ENCODE data around the gene SCYL2. TPM values are rescaled to one million over a fixed set of nuclear protein-coding genes. Genes with fewer than 3 reads are reported as not detected.
"Not testable (repeated sequence)": the region's sequence is repeated elsewhere in the genome, so short reads cannot be mapped to it uniquely, and the experiment has no call there.

The SCYL2 gene
- 52.9 TPM for polyA plus RNA-seq
- long read RNA-seq, donor 1, full-length matches to known transcripts = 2 of 2 reads
- long read RNA-seq, donor 1, partial matches to known transcripts = 0 of 2 reads
- long read RNA-seq, donor 1, other reads (novel, unspliced or antisense) = 0 of 2 reads
- long read RNA-seq, donor 2, partial matches to known transcripts = 27 of 29 reads
- long read RNA-seq, donor 2, other reads (novel, unspliced or antisense) = 0 of 29 reads
- long read RNA-seq, donor 3 = 0 reads
- long read RNA-seq, donor 4 = 0 reads
- long read RNA-seq, donor 5, full-length matches to known transcripts = 3 of 3 reads
- long read RNA-seq, donor 5, partial matches to known transcripts = 0 of 3 reads
- long read RNA-seq, donor 5, other reads (novel, unspliced or antisense) = 0 of 3 reads
- long read RNA-seq, donor 6, partial matches to known transcripts = 0 of 6 reads
- long read RNA-seq, donor 6, other reads (novel, unspliced or antisense) = 5 of 6 reads
- long read RNA-seq, donor 7 = 0 reads
- long read RNA-seq, donor 8, full-length matches to known transcripts = 2 of 7 reads
- long read RNA-seq, donor 8, partial matches to known transcripts = 5 of 7 reads
- long read RNA-seq, donor 8, other reads (novel, unspliced or antisense) = 0 of 7 reads
- long read RNA-seq, donor 9, partial matches to known transcripts = 8 of 10 reads
- long read RNA-seq, donor 9, other reads (novel, unspliced or antisense) = 0 of 10 reads
- long read RNA-seq, donor 10, full-length matches to known transcripts = 4 of 9 reads
- long read RNA-seq, donor 10, partial matches to known transcripts = 0 of 9 reads
- long read RNA-seq, donor 10, other reads (novel, unspliced or antisense) = 5 of 9 reads
- long read RNA-seq, donor 11, full-length matches to known transcripts = 2 of 2 reads
- long read RNA-seq, donor 11, partial matches to known transcripts = 0 of 2 reads
- long read RNA-seq, donor 11, other reads (novel, unspliced or antisense) = 0 of 2 reads

- Histone ChIP-seq H3K4me1 (ENCODE audit: control insufficient read depth, insufficient read depth, low read length) (no peaks in the 10 kb centered on the region), H3K27me3 (ENCODE audit: control insufficient read depth, insufficient read depth, low read length) (no peaks in the 10 kb centered on the region)
- WGBS (ENCODE audit: insufficient coverage, low lambda C conversion rate) = no CpG with 5 or more reads among the region's 62 CpGs
These were observed at the start of gene SCYL2, which contains the start of gene DEPDC4 for GRCh38 chr12:100266835-100267602. Gene SCYL2, plus strand, starts transcription at chr12:100267177. Its CDS starts 15,794 bp downstream, at chr12:100282971. Gene DEPDC4, minus strand, starts transcription at chr12:100267079. Its CDS starts 3 bp downstream, at chr12:100267076.

GRCh38 chr12:100219328-100220109 lies 47.5 kb upstream of the SCYL2 start:
- H3K27ac ChIP-seq (ENCODE audit: low read length) = no peak overlapping the region
- DNase-seq = no peak
- H3K9me3 ChIP-seq (ENCODE audit: control insufficient read depth, low read depth, low read length) = no peaks in the 10 kb centered on the region
- 80% methylated on average over 2 of the region's 5 CpGs for WGBS (ENCODE audit: insufficient coverage, low lambda C conversion rate)
- H3K27me3 ChIP-seq (ENCODE audit: control insufficient read depth, insufficient read depth, low read length) = no peaks in the 10 kb centered on the region
- H3K4me1 ChIP-seq (ENCODE audit: control insufficient read depth, insufficient read depth, low read length) = peaks cover 11% of the 10 kb centered on the region
- H3K4me3 ChIP-seq (ENCODE audit: low read length) = no peak overlapping the region
- H3K36me3 ChIP-seq (ENCODE audit: control insufficient read depth, insufficient read depth, low read length) = peaks cover 24% of the 10 kb centered on the region

More at GRCh38 chr12:100266835-100267602, at the start of gene SCYL2, which contains the start of gene DEPDC4:
- Histone ChIP-seq H3K36me3 (ENCODE audit: control insufficient read depth, insufficient read depth, low read length) (no peaks in the 10 kb centered on the region), H3K9me3 (ENCODE audit: control insufficient read depth, low read depth, low read length) (no peaks in the 10 kb centered on the region), H3K27ac (ENCODE audit: low read length) (peak within 1 kb of the TSS; percentile 91), H3K4me3 (ENCODE audit: low read length) (peak within 1 kb of the TSS; percentile 88)
- peak; percentile 97 for DNase-seq

- Histone ChIP-seq H3K27me3 (ENCODE audit: control insufficient read depth, insufficient read depth, low read length) (no peaks in the 10 kb centered on the region), H3K4me3 (ENCODE audit: low read length) (no peak overlapping the region), H3K27ac (ENCODE audit: low read length) (no peak overlapping the region), H3K4me1 (ENCODE audit: control insufficient read depth, insufficient read depth, low read length) (peaks cover 9% of the 10 kb centered on the region), H3K36me3 (ENCODE audit: control insufficient read depth, insufficient read depth, low read length) (peaks cover 28% of the 10 kb centered on the region), H3K9me3 (ENCODE audit: control insufficient read depth, low read depth, low read length) (no peaks in the 10 kb centered on the region)
- WGBS (ENCODE audit: insufficient coverage, low lambda C conversion rate) = 100% methylated on average over 2 of the region's 3 CpGs
- no peak for DNase-seq
These were observed 45.5 kb upstream of the SCYL2 start for GRCh38 chr12:100221523-100221922.

- not testable (repeated sequence) for H3K27ac ChIP-seq (ENCODE audit: low read length)
- no CpG with 5 or more reads among the region's 6 CpGs for WGBS (ENCODE audit: insufficient coverage, low lambda C conversion rate)
These were observed 44.8 kb upstream of the SCYL2 start for GRCh38 chr12:100222173-100222572.

GRCh38 chr12:100225491-100225890 lies 41.5 kb upstream of the SCYL2 start:
- Histone ChIP-seq H3K9me3 (ENCODE audit: control insufficient read depth, low read depth, low read length) (no peaks in the 10 kb centered on the region), H3K27me3 (ENCODE audit: control insufficient read depth, insufficient read depth, low read length) (no peaks in the 10 kb centered on the region), H3K4me3 (ENCODE audit: low read length) (no peak overlapping the region), H3K27ac (ENCODE audit: low read length) (no peak overlapping the region), H3K36me3 (ENCODE audit: control insufficient read depth, insufficient read depth, low read length) (peaks cover 18% of the 10 kb centered on the region), H3K4me1 (ENCODE audit: control insufficient read depth, insufficient read depth, low read length) (no peaks in the 10 kb centered on the region)
- DNase-seq = no peak

More at GRCh38 chr12:100222173-100222572, 44.8 kb upstream of the SCYL2 start:
- not testable (repeated sequence) for DNase-seq; H3K9me3 ChIP-seq (ENCODE audit: control insufficient read depth, low read depth, low read length); H3K4me1 ChIP-seq (ENCODE audit: control insufficient read depth, insufficient read depth, low read length); H3K4me3 ChIP-seq (ENCODE audit: low read length); H3K27me3 ChIP-seq (ENCODE audit: control insufficient read depth, insufficient read depth, low read length)
- peaks cover 28% of the 10 kb centered on the region for H3K36me3 ChIP-seq (ENCODE audit: control insufficient read depth, insufficient read depth, low read length)

GRCh38 chr12:100229036-100229635 lies 37.8 kb upstream of the SCYL2 start:
- peaks cover 5% of the 10 kb centered on the region for H3K36me3 ChIP-seq (ENCODE audit: control insufficient read depth, insufficient read depth, low read length)
- H3K4me1 ChIP-seq (ENCODE audit: control insufficient read depth, insufficient read depth, low read length) = no peaks in the 10 kb centered on the region
- no peaks in the 10 kb centered on the region for H3K27me3 ChIP-seq (ENCODE audit: control insufficient read depth, insufficient read depth, low read length)
- H3K9me3 ChIP-seq (ENCODE audit: control insufficient read depth, low read depth, low read length) = no peaks in the 10 kb centered on the region
- H3K27ac ChIP-seq (ENCODE audit: low read length) = no peak overlapping the region
- no peak overlapping the region for H3K4me3 ChIP-seq (ENCODE audit: low read length)
- no CpG with 5 or more reads among the region's 5 CpGs for WGBS (ENCODE audit: insufficient coverage, low lambda C conversion rate)
- DNase-seq = peak; percentile 31 to 49

- no peak overlapping the region for H3K27ac ChIP-seq (ENCODE audit: low read length)
- no peak for DNase-seq
- H3K9me3 ChIP-seq (ENCODE audit: control insufficient read depth, low read depth, low read length) = no peaks in the 10 kb centered on the region
- WGBS (ENCODE audit: insufficient coverage, low lambda C conversion rate) = no CpG with 5 or more reads among the region's 4 CpGs
- no peaks in the 10 kb centered on the region for H3K27me3 ChIP-seq (ENCODE audit: control insufficient read depth, insufficient read depth, low read length)
- peaks cover 5% of the 10 kb centered on the region for H3K36me3 ChIP-seq (ENCODE audit: control insufficient read depth, insufficient read depth, low read length)
- no peaks in the 10 kb centered on the region for H3K4me1 ChIP-seq (ENCODE audit: control insufficient read depth, insufficient read depth, low read length)
- H3K4me3 ChIP-seq (ENCODE audit: low read length) = no peak overlapping the region
These were observed 37.1 kb upstream of the SCYL2 start for GRCh38 chr12:100229876-100230275.

- H3K36me3 ChIP-seq (ENCODE audit: control insufficient read depth, insufficient read depth, low read length); H3K9me3 ChIP-seq (ENCODE audit: control insufficient read depth, low read depth, low read length); H3K4me1 ChIP-seq (ENCODE audit: control insufficient read depth, insufficient read depth, low read length); H3K4me3 ChIP-seq (ENCODE audit: low read length); H3K27ac ChIP-seq (ENCODE audit: low read length); DNase-seq; H3K27me3 ChIP-seq (ENCODE audit: control insufficient read depth, insufficient read depth, low read length): not testable (repeated sequence)
- 88% methylated on average over 1 of the region's 3 CpGs for WGBS (ENCODE audit: insufficient coverage, low lambda C conversion rate)
These were observed 35.1 kb upstream of the SCYL2 start for GRCh38 chr12:100231873-100232272.

GRCh38 chr12:100234166-100234565 lies 32.8 kb upstream of the SCYL2 start:
- H3K4me3 ChIP-seq (ENCODE audit: low read length) = no peak overlapping the region
- DNase-seq = no peak
- no peaks in the 10 kb centered on the region for H3K27me3 ChIP-seq (ENCODE audit: control insufficient read depth, insufficient read depth, low read length)
- no peak overlapping the region for H3K27ac ChIP-seq (ENCODE audit: low read length)
- H3K36me3 ChIP-seq (ENCODE audit: control insufficient read depth, insufficient read depth, low read length) = no peaks in the 10 kb centered on the region
- peaks cover 3% of the 10 kb centered on the region for H3K4me1 ChIP-seq (ENCODE audit: control insufficient read depth, insufficient read depth, low read length)
- no peaks in the 10 kb centered on the region for H3K9me3 ChIP-seq (ENCODE audit: control insufficient read depth, low read depth, low read length)
- 71% methylated on average over 1 of the region's 3 CpGs for WGBS (ENCODE audit: insufficient coverage, low lambda C conversion rate)

Measured in large intestine (tissue), 12 donors.